Measurements from ENCODE around the gene ADGRL3.

GRCh38 chr4:61827907-61828391 is 627.8 kb downstream of the ADGRL3 start:
- TF ChIP-seq CTCF (conservative IDR thresholded peaks at IDR 0.05 in 1 of 2, IDR thresholded peaks at IDR 0.05 in 1 of 2; ENCODE audit: low read depth in 1 of 2, low read length in 2 of 2) (no peak), EZH2 (IDR thresholded peaks at IDR 0.05; ENCODE audit: low read length, missing control alignments) (no peak)
